T-cell (primary cell): Measurements from ENCODE around the gene SCAMP1. TPM values are rescaled to one million over a fixed set of nuclear protein-coding genes. Genes with fewer than 3 reads are reported as not detected.

ENCODE experiments used
- ATAC-seq, 4 experiments: fragments of 200-7000 bp in 3 of 4; fragments of 150-1000 bp in 1 of 4; cut with Tn5 transposase; replicated peaks in 1 of 4; 1 replicate in 3 of 4; 2 replicates in 1 of 4; pipeline ENCODE4 v1.10.0; 2021; ENCODE audit warnings: moderate library complexity in 3 of 4, mild to moderate bottlenecking in 2 of 4, moderate number of reproducible peaks in 1 of 4
- CTCF ChIA-PET, 2 donors: fragments of 300-600 bp; sonication (Branson Sonifier 250); formaldehyde crosslinking; loops; one replicate each; lab custom pipeline; 2022; ENCODE audit warnings: antibody characterized with exemption in 2 of 2; lab: Charles Lee
- POLR2A ChIA-PET, 2 donors: fragments of 300-600 bp; sonication (Branson Sonifier 250); formaldehyde crosslinking; loops; one replicate each; lab custom pipeline; 2022; ENCODE audit warnings: antibody characterized with exemption in 2 of 2; lab: Charles Lee
- DNase-seq, 35 experiments: peaks; one replicate each; pipeline versions ENCODE4 v3.0.0 to v3.0.0-alpha.2; 2013 to 2023
- H3K27ac ChIP-seq: one replicate; pipeline ENCODE4 v1.5.1; 2013; ENCODE audit warnings: low read length
- H3K27me3 ChIP-seq, 2 experiments: replicated peaks in 1 of 2; 1 replicate in 1 of 2; 2 replicates in 1 of 2; pipeline versions ENCODE4 v1.6.1 to v1.7.0; 2013; ENCODE audit warnings: low read length in 1 of 2, mixed read lengths in 1 of 2; ENCODE audit not compliant: control insufficient read depth in 2 of 2, insufficient read depth in 2 of 2; ENCODE audit errors: extremely low read depth in 1 of 2
- H3K36me3 ChIP-seq, 2 donors: 1 replicate in 1 of 2; 2 replicates in 1 of 2; pipeline versions ENCODE4 v1.6.1 to v1.7.0; 2013; ENCODE audit warnings: low read length in 1 of 2; ENCODE audit not compliant: control insufficient read depth in 2 of 2, insufficient read depth in 1 of 2; ENCODE audit errors: extremely low read depth in 1 of 2
- H3K4me1 ChIP-seq, 2 experiments: 1 replicate in 1 of 2; 2 replicates in 1 of 2; pipeline versions ENCODE4 v1.6.1 to v1.7.0; 2013; ENCODE audit warnings: low read length in 2 of 2, mixed read lengths in 1 of 2; ENCODE audit not compliant: insufficient read depth in 2 of 2, control insufficient read depth in 1 of 2; ENCODE audit errors: extremely low read depth in 1 of 2
- H3K4me3 ChIP-seq, 2 donors: 1 replicate in 1 of 2; 2 replicates in 1 of 2; pipeline versions ENCODE4 v1.5.1 to v1.7.0; 2013; ENCODE audit warnings: mild to moderate bottlenecking in 2 of 2, low read length in 1 of 2, moderate library complexity in 1 of 2; ENCODE audit not compliant: control insufficient read depth in 1 of 2; ENCODE audit errors: extremely low read depth in 1 of 2
- H3K9me3 ChIP-seq: 2 replicates; pipeline ENCODE4 v1.7.0; 2013
- H3K27ac Mint-ChIP-seq, 2 donors: one replicate each; pipeline ENCODE4 v1.8.0; 2020 to 2021; ENCODE audit warnings: mild to moderate bottlenecking in 2 of 2, mixed read lengths in 2 of 2
- H3K27me3 Mint-ChIP-seq, 2 donors: one replicate each; pipeline ENCODE4 v1.8.0; 2021 to 2022; ENCODE audit warnings: mixed read lengths in 2 of 2
- H3K36me3 Mint-ChIP-seq: one replicate; pipeline ENCODE4 v1.8.0; 2021; ENCODE audit warnings: mixed read lengths
- H3K4me1 Mint-ChIP-seq, 3 donors: one replicate each; pipeline ENCODE4 v1.8.0; 2020 to 2022; ENCODE audit warnings: mixed read lengths in 3 of 3, mild to moderate bottlenecking in 1 of 3
- H3K4me3 Mint-ChIP-seq, 3 donors: one replicate each; pipeline ENCODE4 v1.8.0; 2020 to 2022; ENCODE audit warnings: mild to moderate bottlenecking in 3 of 3, mixed read lengths in 3 of 3, moderate library complexity in 3 of 3
- H3K9me3 Mint-ChIP-seq, 3 donors: one replicate each; pipeline ENCODE4 v1.8.0; 2020 to 2022; ENCODE audit warnings: mixed read lengths in 3 of 3
- WGBS: methylation state at CpG from one replicate; pipeline ENCODE4 v1.1.5; 2013; ENCODE audit warnings: missing lambda C conversion rate; ENCODE audit not compliant: insufficient coverage; 5-methylcytosine and 5-hydroxymethylcytosine counted together
- total RNA-seq, 35 experiments: library from RNA in 6 of 35; stranded (reverse) in 6 of 35; fragments of 120-200 nt in 1 of 35; gene quantifications; one replicate each; pipeline versions ENCODE4 v1.2.1 to v1.2.4 and lab custom pipeline; 2013 to 2026

The SCAMP1 gene, protein sequence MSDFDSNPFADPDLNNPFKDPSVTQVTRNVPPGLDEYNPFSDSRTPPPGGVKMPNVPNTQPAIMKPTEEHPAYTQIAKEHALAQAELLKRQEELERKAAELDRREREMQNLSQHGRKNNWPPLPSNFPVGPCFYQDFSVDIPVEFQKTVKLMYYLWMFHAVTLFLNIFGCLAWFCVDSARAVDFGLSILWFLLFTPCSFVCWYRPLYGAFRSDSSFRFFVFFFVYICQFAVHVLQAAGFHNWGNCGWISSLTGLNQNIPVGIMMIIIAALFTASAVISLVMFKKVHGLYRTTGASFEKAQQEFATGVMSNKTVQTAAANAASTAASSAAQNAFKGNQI
- 10 to 100 TPM; 20.6 to 28.3 (median 22.2) TPM for total RNA-seq
- total RNA-seq (2013), result 26.5 TPM
- total RNA-seq (lab: John Stamatoyannopoulos, UW), result 14.6 to 69.1 (median 36.9) reads per million in 29 experiments

DNA sequence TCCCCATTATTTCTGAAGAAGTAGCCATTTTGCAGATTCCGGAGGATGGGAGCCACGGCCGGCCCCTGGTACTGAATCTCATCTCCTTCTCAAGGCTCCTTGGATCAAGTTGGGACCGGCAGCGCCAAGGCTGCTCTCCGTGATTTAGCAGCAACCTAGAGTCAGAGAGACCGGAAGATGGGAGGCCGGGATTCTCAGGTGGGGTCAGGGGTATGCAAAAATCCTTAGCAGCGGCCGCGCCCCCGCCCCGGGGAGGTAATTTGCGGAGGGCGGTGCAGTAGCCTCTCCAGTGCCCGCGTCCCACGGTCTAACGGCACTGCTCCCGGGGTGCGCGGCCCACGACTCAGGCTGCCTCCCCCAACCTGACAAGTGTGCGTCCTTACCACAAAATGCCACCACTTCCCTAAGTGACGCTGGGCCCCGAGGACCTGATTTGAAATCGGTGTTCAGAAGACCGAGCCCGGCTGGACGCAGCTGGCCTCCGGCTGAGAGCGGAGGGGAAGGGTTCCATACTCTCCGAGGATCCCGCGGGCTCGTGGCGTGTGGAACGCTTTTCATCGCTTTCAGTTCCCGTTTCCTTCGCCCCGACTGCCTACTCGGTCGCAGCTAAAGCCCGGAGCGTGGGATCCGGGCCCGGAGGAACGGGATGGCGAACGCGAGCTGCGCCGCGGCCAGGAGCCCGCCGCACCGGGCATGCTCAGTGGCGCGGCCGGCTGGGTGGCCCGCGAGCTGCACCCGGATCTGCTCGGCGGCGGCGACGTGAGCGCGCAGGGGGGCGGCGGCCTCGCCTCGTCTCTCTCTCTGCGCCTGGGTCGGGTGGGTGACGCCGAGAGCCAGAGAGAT lies at the start of gene SCAMP1:
SCAMP1 (plus strand) TSS at position 787 of the 843 bp plus-strand sequence; CDS start at position 842, 55 bp downstream.
- Mint-ChIP-seq H3K36me3 (no peaks in the 10 kb centered on the region), H3K4me1 (peaks cover 48 to 59% (median 58%) of the 10 kb centered on the region in 3 donors), H3K9me3 (no peaks in the 10 kb centered on the region), H3K4me3 (peak within 1 kb of the TSS; percentile 90 to 95 (median 94)), H3K27ac (peak within 1 kb of the TSS; percentile 93 to 96), H3K27me3 (no peaks in the 10 kb centered on the region)
- H3K4me3 ChIP-seq, result peak within 1 kb of the TSS; percentile 92 to 100
- H3K36me3 ChIP-seq, result peaks cover 0 to 4% of the 10 kb centered on the region in 2 donors
- H3K27me3 ChIP-seq, result no peaks in the 10 kb centered on the region
- ChIA-PET POLR2A (interaction anchor here in 1 of 2 donors (0.6 to 2.0 kb wide), 4 partner anchors 65 to 1155 kb away, joined by 3 to 44 read pairs (median 3); partner anchors contain the start of gene AP3B1), CTCF (interaction anchor here (0.6 to 3.5 kb wide), 8 partner anchors 15 to 1216 kb away, joined by 3 to 76 read pairs (median 4); partner anchors contain the start of genes AP3B1 (in 2 of the 2) and WDR41 (in 1 of the 2))
- DNase-seq, result peak; percentile 79 to 96 (median 88)
- peak; percentile 88 to 91 (median 90) for ATAC-seq
- peaks cover 7 to 20% of the 10 kb centered on the region in 2 experiments for H3K4me1 ChIP-seq
- WGBS, result under 1% methylated on average over 76 of the region's 79 CpGs
- peak within 1 kb of the TSS; percentile 94 for H3K27ac ChIP-seq
- H3K9me3 ChIP-seq, result no peaks in the 10 kb centered on the region

DNA sequence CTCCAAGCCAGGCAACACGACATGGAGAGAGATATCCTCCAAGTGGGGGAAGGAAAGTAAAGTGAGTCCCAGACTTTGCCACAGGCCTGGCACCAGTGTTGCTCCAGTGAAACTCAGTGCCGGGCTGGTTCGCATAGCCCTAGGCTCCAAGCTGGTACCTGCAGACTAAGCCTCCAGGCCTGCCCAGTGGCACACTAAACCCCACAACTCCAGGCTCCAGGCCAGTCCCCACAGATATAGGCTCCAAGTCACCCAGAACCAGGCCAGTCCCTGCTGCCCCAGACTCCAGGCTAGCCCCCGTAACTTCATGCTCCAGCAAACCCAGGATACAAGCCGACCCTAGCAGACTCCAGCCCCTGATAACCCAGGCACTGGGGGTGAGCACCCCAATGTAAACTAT lies 42.9 kb upstream of the SCAMP1 start:
- H3K9me3 ChIP-seq, result no peaks in the 10 kb centered on the region
- no peak overlapping the region for H3K27ac ChIP-seq
- Mint-ChIP-seq H3K36me3 (no peaks in the 10 kb centered on the region), H3K4me3 (no peak overlapping the region), H3K9me3 (no peaks in the 10 kb centered on the region), H3K27ac (no peak overlapping the region), H3K27me3 (peaks cover 9 to 11% of the 10 kb centered on the region in 2 donors), H3K4me1 (no peaks in the 10 kb centered on the region)
- no peak overlapping the region for H3K4me3 ChIP-seq
- H3K36me3 ChIP-seq, result no peaks in the 10 kb centered on the region
- CTCF ChIA-PET, result no interaction called here
- ATAC-seq, result no peak
- POLR2A ChIA-PET, result interaction anchor here in 1 of 2 donors (0.6 kb wide), 2 partner anchors 57 to 822 kb away, joined by 3 read pairs; no protein-coding TSS in a partner anchor
- 100% methylated on average over 2 of the region's 5 CpGs for WGBS
- no peaks in the 10 kb centered on the region for H3K4me1 ChIP-seq
- DNase-seq, result no peak
- peaks cover 0 to 10% of the 10 kb centered on the region in 2 experiments for H3K27me3 ChIP-seq

DNA sequence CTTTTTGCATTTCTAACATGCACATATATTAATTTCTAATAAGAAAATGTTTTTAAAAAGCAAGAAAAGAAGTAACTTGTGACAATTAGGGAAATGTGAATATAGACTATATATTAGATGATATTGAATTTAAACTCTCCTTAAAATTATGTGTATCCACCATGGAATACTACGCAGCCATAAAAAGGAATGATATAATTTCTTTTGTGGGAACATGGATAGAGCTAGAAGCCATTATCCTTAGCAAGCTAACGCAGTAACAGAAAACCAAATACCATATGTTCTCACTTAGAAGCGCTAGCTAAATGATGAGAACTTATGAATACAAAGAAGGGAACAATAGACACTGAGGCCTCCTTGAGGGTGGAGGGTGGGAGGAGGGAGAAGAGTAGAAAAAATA lies 42.1 kb upstream of the SCAMP1 start:
- no peaks in the 10 kb centered on the region for H3K36me3 ChIP-seq
- WGBS, result no CpG with 5 or more reads among the region's 3 CpGs
- no peaks in the 10 kb centered on the region for H3K36me3 Mint-ChIP-seq
- no peaks in the 10 kb centered on the region for H3K9me3 Mint-ChIP-seq
- no peak overlapping the region for H3K27ac ChIP-seq
- ATAC-seq, result no peak
- peaks cover 0 to 6% of the 10 kb centered on the region in 2 experiments for H3K27me3 ChIP-seq
- ChIA-PET POLR2A (interaction anchor here in 1 of 2 donors (0.6 kb wide), 2 partner anchors 56 to 823 kb away, joined by 3 read pairs; no protein-coding TSS in a partner anchor), CTCF (interaction anchor here in 1 of 2 donors (0.9 kb wide), 1 partner anchor 815 kb away, joined by 3 read pairs; no protein-coding TSS in a partner anchor)
- H3K4me1 ChIP-seq, result no peaks in the 10 kb centered on the region
- H3K4me1 Mint-ChIP-seq, result no peaks in the 10 kb centered on the region
- H3K9me3 ChIP-seq, result no peaks in the 10 kb centered on the region
- H3K27me3 Mint-ChIP-seq, result peaks cover 5 to 11% of the 10 kb centered on the region in 2 donors
- no peak overlapping the region for H3K4me3 Mint-ChIP-seq
- H3K4me3 ChIP-seq, result no peak overlapping the region
- no peak for DNase-seq
- H3K27ac Mint-ChIP-seq, result no peak overlapping the region

DNA sequence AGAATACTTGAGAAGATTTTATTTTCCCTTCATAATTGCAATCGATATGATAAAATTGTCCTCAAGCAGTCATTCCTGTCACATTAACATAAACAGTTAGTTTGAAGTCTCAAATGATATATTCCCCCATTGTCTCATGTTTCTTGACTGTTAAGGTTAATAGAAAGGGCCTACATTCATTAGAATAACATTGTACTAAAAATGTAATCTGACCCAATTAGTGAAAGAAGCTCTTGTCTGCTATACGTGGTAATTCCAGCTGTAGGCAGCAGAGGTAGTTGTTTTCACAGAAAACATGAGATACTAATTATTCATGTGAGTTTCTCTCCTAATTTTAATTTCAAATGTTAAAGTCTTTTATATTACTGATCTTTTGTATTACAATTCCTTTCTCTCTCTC lies 40.0 kb upstream of the SCAMP1 start:
- WGBS, result no CpG with 5 or more reads among the region's 2 CpGs
- POLR2A ChIA-PET, result interaction anchor here in 1 of 2 donors (0.6 kb wide), 1 partner anchor 813 kb away, joined by 6 read pairs; no protein-coding TSS in a partner anchor
- Mint-ChIP-seq H3K27me3 (peaks cover 7 to 11% of the 10 kb centered on the region in 2 donors), H3K27ac (no peak overlapping the region), H3K4me1 (no peaks in the 10 kb centered on the region), H3K4me3 (no peak overlapping the region), H3K9me3 (no peaks in the 10 kb centered on the region), H3K36me3 (no peaks in the 10 kb centered on the region)
- peaks cover 0 to 6% of the 10 kb centered on the region in 2 experiments for H3K27me3 ChIP-seq
- H3K9me3 ChIP-seq, result no peaks in the 10 kb centered on the region
- no peaks in the 10 kb centered on the region for H3K36me3 ChIP-seq
- peak in 2 of 35 experiments; percentile 4 to 41 for DNase-seq
- CTCF ChIA-PET, result interaction anchor here (0.5 to 1.0 kb wide), 5 partner anchors 16 to 813 kb away, joined by 3 to 6 read pairs (median 3); no protein-coding TSS in a partner anchor
- no peaks in the 10 kb centered on the region for H3K4me1 ChIP-seq
- no peak overlapping the region for H3K27ac ChIP-seq
- no peak for ATAC-seq
- no peak overlapping the region for H3K4me3 ChIP-seq

DNA sequence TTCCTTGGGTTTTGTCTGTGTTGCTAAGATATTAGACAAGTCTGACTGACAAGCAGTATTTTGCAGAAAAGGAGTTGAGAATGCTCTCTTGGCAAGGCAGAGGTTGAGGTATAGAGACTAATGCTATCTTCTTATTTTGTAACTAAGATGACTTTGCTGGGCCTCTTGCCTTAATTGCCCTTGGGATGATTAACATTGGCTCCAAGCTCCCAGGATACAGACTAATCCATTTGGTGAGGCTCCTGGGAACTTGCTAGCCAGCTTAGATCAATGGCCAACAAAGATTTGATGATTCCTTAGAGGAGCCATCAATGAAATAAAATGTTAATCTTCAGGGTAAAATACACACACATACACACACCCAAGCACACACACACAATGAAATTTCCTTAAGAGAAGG lies 37.2 kb upstream of the SCAMP1 start:
- Mint-ChIP-seq H3K9me3 (no peaks in the 10 kb centered on the region), H3K4me1 (no peaks in the 10 kb centered on the region), H3K36me3 (no peaks in the 10 kb centered on the region), H3K27me3 (peaks cover 5 to 7% of the 10 kb centered on the region in 2 donors), H3K4me3 (no peak overlapping the region), H3K27ac (no peak overlapping the region)
- Histone ChIP-seq H3K27ac (no peak overlapping the region), H3K36me3 (no peaks in the 10 kb centered on the region), H3K27me3 (no peaks in the 10 kb centered on the region), H3K4me1 (no peaks in the 10 kb centered on the region), H3K9me3 (no peaks in the 10 kb centered on the region), H3K4me3 (no peak overlapping the region)
- ATAC-seq (no peak), DNase-seq (no peak)
- POLR2A ChIA-PET, result no interaction called here
- CTCF ChIA-PET, result no interaction called here

DNA sequence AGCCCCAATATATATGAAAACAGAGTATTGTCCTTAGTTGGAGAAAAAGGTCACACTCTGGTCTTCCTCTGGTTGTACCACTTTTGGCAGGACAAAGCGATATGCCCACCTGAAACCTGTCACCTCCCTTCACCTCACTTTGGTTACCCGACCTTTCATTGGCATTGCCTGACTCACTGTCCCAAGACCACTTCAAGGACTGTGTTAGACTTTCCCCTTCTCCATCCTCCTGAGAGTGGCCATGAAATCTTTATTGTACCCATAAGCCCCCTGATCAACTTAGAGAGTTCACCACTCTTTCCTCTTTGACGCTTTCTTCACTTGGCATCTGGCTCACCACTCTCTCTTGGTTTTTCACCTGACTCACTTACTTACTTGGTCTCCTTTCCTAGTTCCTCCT lies 33.5 kb upstream of the SCAMP1 start:
- Histone ChIP-seq H3K27ac (no peak overlapping the region), H3K36me3 (no peaks in the 10 kb centered on the region), H3K4me1 (no peaks in the 10 kb centered on the region), H3K27me3 (no peaks in the 10 kb centered on the region), H3K4me3 (no peak overlapping the region), H3K9me3 (no peaks in the 10 kb centered on the region)
- ATAC-seq, result no peak
- no peaks in the 10 kb centered on the region for H3K9me3 Mint-ChIP-seq
- ChIA-PET CTCF (no interaction called here), POLR2A (no interaction called here)
- no peak overlapping the region for H3K4me3 Mint-ChIP-seq
- no peaks in the 10 kb centered on the region for H3K36me3 Mint-ChIP-seq
- DNase-seq, result no peak
- H3K27me3 Mint-ChIP-seq, result peaks cover 0 to 14% of the 10 kb centered on the region in 2 donors
- 82% methylated on average over 3 of the region's 3 CpGs for WGBS
- H3K4me1 Mint-ChIP-seq, result no peaks in the 10 kb centered on the region
- H3K27ac Mint-ChIP-seq, result no peak overlapping the region
